ENCODE data around the gene SCAPER.

DNA sequence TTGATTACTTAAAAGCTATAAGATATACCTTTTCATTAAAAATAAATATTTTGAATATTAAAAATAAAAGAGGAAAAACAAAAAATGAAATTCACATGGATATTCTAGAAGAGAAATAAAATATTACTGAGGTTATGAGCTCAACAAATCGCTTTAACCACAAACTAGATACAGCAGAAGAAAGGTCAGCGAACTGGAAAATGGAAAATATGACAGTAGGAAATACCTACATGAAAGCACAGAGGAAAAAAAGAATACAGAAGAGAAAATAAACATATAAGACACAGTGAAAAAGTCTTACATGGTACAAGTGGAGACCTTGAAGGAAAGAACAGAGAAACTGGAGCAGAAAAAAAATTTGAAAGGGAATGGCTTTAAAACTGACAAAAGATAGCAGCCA is 33.2 kb downstream of the SCAPER start:
- TF ChIP-seq, protein P1, sequence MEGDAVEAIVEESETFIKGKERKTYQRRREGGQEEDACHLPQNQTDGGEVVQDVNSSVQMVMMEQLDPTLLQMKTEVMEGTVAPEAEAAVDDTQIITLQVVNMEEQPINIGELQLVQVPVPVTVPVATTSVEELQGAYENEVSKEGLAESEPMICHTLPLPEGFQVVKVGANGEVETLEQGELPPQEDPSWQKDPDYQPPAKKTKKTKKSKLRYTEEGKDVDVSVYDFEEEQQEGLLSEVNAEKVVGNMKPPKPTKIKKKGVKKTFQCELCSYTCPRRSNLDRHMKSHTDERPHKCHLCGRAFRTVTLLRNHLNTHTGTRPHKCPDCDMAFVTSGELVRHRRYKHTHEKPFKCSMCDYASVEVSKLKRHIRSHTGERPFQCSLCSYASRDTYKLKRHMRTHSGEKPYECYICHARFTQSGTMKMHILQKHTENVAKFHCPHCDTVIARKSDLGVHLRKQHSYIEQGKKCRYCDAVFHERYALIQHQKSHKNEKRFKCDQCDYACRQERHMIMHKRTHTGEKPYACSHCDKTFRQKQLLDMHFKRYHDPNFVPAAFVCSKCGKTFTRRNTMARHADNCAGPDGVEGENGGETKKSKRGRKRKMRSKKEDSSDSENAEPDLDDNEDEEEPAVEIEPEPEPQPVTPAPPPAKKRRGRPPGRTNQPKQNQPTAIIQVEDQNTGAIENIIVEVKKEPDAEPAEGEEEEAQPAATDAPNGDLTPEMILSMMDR (conservative IDR thresholded peaks at IDR 0.05; ENCODE audit: low read length) = no peak
- TF ChIP-seq EZH2phosphoT487 (IDR thresholded peaks at IDR 0.05; ENCODE audit: borderline replicate concordance, low read depth, low read length) = no peak

All from OCI-LY7 (cell line).